Activated CD4-positive, CD25-positive, alpha-beta regulatory T cell treated with anti-CD3 and anti-CD28 coated beads, Interleukin-2, amount 50 U/mL, for 16 hours (primary cell): ENCODE data around the gene MUC2.

Experiments used
- DNase-seq: peaks from one replicate; pipeline ENCODE4 v3.0.0-alpha.2; 2020; ENCODE audit warnings: low read depth, low spot score

The MUC2 gene

DNA sequence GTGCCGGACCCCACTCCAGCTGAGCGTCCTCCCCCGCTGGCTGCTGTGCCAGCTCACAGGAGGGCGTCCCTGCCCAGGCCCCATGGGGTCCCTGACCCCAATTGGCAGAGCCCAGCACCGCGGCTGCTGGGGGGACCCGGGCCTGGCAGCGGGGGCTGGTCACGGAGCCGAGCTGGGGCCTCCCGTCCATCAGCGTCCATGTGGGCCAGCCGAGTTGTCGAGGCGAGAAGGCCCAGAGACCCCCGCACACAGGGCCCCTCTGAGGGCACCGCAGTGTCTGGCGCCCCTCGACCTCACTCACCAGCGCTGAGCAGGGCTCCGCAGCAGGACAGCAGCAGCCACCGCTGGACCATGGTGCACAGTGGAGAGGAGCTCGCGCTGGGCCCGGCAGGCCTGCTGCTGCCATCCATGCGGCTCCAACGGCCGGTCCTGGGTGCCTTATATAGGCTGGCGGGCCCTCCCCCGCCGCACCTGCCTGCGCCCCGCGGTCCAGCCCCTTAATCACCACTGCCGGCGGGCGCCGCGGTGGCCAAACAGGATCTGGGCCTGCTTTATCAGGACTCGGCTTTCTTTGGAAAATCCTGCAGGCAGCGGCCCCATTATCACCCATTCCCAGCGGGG lies 38.3 kb upstream of the MUC2 start, which contains the start of gene MUC6:
MUC6 (minus strand) TSS at position 416 of the 621 bp plus-strand sequence; CDS start at position 353, 63 bp downstream.
- DNase-seq: no peak

DNA sequence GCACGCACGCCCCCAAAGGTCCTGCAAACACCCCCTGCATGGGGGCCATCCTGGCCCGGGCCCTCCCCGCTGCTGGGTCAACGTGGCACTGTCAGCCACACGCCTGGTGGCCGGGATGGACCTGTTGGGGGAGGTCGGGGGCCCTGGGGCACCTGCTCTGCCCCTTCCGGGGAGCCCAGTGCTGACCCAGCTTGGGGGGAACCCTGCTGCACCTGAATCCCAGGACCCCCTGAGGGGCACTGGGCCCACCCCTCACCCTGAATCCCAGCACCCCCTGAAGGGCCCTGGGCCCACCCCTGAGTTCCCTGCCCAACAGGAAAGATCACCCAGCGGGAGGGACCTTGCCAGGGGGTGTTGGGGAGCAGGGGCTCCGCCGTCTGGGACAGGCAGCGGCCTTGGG lies 37.7 kb upstream of the MUC2 start:
- no peak for DNase-seq

DNA sequence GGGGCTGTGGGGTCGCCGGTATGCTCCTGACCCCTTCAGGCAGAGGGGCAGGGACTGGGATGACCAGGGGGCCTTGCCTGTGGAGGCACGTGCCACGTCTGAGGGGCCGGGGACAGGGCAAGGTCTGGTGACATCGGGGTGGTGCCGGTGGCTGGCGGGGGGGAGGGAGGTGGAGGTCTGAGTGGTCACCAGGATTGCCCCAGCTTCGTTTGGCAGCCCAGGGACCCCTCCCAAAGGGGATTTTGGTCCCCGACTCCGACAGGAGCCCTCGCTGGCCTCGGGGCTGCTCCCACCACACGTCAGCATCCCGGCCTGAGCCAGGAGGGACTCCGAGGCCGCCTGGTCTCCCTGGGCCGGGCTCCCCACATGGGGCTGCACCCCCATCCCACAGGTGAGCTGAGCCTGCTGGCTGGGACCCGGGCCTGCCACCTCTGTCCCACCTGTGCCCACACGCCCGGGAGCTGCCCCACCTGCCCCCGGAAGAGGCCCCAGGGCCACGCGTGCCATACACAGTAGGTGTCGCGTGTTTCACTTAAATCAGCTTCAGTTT lies 37.1 kb upstream of the MUC2 start:
- DNase-seq: no peak

DNA sequence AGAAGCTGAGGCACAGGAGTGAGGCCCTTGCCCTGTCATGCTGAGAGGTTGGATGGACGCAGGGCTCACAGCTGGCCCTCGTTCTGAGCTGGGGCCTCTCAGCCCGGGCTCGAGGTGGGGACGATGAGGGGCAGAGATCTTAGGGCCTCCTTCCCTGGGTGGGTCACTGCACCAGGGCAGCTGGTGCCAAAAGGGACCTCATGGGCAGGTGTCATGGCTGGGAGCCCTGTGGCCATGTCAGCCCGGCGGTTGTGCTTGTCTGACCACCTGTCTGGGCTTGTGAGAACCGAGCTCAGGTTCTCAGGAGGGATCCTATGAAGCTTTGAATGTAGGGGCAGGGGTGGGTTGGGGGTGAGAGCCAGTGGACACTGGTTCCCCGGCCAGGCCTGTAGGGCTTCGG lies 36.3 kb upstream of the MUC2 start:
- DNase-seq: no peak

DNA sequence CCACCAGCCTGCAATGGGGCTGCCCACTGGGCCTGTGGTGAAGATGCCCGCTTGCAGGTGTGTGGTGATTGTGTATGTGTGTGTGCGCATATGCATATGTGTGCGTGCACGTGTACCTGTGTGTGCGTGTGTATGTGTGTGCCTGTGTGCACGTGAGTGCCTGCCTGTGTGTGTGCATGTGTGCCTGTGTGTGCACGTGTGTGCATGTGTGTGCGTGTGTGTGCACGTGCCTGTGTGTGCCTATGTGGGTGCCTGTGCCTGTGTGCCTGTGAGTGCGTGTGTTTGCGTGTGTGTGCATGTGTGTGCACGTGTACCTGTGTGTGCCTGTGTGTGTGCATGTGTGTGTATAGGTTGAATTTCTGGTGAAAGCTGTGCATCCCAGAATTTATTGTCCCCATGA lies 35.8 kb upstream of the MUC2 start:
- DNase-seq: no peak

DNA sequence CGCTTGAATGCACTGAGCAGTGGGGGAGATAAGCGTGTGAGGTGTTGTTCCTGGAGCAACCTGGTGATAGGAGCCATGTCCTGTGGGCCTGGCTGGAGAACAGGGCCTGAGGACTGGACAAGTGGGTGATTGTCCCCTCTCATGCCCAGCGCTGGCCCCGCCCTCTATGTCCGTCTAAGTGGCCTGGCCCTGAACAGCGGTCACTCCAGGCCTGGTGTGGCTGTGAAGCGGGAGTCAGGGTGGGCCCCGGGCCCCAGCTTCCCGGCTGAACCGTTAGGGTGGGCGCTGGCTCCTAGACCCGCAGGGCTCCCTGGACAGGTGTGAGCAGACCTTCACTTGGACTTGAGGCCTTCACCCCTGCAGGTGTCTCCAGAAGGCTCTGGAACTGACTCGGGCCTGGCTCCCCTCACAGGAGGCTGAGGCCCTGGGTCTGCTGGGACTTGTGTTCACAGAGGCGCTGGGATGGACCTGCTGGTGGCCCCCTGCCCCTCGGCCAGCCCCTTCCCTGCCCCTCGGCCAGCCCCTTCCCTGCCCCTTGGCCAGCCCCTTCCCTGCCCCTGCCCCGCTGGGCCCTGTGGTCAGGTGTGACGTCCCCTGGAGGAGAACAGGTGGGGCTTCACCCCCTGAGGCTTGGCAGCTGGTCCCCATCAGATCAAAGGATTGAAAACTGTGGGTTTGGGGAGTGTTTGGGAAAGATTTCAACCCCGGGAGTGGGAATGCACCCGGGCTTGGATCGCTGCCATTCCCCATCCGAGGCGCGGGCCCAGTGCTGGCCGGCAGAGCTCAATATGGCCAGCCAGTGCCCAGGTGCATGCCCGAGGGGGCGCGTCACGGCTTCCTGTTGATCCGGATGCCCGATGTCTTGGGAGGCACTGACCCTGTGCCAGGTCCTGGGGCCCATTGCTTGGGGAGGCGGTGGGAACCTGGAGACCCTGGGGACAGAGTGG lies 34.9 kb upstream of the MUC2 start:
- no peak for DNase-seq

DNA sequence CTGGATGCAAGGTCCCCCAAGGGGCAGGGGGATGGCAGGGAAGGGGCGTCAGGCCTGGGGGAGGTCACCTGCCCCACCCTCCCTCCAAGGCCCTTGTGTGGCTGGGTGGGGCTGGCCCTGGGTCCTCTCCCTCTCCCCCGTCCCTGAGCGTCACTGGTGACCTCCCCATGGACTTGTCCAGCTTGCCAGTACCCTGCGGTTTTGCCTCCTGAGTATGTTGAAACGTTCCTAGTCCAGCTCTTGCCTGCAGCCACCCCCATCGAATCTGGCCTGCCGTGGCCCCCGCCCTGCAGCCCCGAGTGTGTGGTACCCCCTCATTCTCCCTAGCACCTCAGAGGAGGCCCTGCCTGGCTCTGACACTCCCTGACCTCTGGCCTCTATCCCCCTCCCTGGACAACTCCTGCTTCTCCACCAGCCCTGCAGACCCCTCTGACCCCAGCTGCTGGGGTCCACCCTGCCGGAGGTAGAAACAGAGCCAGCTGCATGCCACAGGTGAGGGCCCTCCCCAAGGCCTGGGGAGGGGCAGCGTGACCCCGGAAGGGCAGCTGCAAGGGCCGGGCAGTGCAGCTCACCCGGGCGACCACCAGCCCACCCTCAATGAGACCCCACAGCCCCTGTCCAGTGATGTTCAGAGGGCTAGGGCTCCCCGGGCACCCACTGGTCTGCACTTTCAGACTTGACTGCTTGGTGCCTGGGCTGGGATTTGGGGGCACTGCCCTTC lies 34.1 kb upstream of the MUC2 start:
- DNase-seq: no peak

DNA sequence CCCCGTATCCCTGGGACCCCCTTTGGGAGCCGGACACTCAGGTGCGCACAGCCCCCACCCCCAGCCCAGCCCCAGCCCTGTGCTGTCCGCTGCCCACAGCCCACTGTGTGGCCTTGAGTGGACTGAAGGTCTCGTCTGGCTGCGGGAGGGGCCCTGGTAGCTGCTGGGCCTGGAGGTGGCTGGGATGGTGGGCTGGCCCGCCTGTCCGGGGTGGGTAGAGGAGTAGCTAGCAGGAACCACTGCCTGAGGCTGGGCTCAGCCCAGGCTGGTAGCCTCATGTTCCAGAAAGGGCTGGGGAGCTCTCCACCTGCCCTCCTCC lies 33.6 kb upstream of the MUC2 start:
- no peak for DNase-seq

DNA sequence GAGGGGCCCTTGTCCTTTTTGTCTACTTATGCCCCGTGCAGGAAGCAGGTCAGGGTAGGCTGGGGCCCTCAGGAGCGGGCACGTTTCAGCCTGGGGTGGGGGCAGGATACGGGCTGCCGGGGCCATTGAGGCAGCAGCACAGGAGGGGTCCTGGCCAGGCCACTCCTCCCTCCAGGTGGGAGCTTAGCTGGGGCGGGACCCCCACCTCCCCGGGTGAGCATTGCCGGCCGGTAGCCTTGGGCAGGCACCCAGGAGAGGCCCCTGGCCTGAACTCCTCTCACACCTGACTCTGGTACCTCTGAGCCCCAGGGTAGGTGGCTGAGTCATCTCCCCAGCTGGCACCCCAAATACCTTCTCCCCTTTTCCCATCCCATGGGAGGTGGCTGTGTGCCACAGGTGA lies 33.2 kb upstream of the MUC2 start:
- DNase-seq: no peak

DNA sequence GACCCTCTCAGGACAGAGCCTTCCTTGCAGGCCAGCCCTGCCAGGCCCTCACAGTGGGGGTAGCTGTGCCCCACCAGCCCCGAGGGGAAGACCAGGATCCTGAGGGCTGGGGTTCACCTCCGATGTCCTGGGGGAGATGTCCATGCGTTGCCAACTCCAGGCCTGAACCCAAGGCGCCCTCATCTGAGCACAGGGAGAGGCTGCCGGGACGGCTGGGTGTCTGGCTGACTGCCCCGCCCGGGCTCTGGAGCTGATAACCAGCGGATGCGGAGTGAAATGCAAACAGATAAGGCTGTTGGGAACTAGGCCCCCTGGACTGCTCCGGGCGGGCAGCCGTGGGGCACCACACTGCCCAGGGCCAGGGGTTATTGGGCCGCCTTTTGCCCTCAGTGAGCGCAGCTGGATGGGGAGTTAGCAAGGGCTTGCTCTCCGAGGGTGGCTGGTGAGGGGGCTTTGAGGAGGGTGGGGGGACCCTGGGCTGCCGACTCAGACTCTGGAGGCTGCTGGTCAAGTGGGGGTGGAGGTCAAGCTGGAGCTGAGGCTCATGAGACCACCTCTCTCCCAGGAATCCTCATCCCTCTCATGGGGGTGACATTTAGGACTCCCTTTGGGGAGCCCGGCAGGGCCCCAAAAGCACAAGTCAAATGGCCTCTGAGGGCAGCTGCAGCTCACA lies 32.6 kb upstream of the MUC2 start:
- DNase-seq: no peak

DNA sequence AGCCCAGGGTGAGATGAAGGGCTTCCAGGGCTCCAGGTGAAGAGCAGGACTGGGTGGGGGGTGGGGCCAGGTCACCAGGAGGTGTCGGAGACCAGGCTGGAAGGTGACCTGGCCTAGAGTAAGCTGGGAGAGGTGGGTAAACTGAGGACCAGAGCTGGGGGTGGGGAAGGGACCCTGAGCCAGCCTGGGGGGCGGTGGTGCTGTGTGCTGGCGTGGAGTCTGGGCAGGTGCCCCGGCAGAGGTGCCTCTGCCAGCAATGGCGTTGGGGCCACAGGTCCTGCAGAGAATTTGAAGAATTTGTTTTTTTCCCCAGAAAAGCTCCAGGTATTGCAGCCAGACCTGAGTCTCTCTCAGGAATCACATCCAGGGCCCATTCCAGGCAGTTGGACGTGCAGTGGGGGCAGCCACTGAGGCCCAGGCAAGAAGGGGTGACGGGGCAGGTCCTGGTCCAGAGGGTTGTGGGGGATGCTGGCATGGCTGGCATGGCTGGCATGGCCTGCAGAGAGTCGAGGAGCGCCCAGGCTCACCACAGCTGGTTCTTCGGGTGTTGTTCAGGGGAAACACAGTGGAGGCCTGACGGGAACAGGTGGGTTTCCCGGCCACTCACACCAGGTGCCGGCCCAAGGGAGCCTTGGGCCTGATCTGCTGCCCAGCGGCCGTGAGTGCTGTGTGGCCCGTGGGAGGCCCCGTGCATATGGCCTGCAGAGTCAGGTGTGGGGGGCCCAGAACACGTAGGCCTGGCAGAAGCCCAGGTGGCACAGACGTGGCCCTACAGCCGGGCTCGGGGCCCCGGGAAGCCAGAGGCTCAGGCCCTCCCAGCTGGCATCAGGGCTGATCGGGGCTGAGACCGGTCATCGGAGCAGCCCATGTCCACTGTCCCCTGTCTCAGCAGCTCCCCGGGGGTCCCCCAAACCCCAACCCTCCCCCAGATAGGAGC lies 31.8 kb upstream of the MUC2 start:
- DNase-seq: no peak

DNA sequence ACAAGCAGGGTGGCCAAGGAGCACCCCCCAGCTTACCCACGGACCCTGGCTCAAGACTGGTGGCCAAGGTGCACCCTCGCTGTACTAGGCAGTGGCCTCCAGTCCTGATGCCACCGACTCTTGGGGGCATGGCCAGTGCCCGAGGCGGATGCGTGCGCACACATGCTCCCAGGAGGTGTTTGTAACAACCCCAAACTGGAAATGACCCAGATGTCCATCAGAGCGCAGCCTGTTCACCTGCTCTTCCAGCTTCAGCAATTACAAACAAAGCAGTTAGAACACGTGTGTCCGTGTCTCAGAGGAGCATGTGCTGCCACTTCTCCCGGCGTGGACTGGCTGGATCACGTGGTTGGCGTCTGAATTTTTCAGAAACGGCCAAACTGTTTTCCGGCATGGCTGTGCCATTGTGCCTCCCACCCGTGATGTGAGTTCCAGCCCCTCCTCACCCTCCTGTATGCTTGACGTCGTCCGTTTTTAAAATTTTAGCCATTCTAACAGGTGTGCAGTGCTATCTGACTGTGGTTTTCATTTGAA lies 31.0 kb upstream of the MUC2 start:
- DNase-seq: no peak

DNA sequence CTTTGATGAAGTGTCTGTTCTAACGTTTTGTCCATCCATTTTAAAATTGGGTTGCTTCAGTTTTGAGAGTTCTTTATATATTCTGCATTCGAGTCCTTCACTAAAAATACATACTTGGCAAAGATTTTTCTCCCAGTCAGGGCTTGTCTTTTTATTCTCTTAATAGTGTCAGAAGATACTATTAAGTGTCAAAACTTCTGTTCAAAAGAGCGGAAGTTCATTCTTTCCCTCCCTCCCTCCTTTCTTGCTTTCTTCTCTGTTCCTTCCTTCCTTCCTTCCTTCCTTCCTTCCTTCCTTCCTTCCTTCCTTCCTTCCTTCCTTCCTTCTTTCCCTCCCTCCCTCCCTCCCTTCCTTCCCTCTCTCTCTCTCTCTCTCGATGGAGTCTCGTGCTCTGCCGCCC lies 30.5 kb upstream of the MUC2 start:
- no peak for DNase-seq

DNA sequence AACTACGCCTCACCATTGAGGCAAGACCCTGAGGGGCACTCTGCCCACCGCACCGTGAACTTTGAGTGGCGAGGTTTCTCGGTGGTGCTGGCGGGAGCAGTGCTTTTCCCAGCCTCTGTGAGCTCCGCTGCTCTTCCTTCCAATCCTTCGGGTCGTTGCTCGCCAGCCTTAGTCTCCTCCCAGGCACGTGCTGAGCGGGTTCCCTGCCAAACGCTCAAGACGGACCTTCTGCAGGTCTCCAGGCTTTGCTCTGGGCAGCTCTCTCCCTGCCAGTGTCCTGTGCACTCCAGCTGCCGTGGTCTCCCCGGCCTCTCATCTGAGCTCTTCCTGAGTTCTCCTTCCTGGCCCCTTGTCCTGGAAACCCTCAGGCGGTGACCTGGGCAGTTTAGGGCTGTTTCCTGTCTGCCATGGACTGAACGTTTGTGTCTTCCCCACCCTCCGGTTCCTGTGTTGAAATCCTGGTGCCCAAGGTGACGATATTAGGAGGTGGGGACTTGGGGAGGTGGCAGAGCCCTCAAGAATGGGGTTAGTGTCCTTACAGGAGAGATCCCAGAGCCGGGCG lies 27.0 kb upstream of the MUC2 start:
- DNase-seq: no peak

DNA sequence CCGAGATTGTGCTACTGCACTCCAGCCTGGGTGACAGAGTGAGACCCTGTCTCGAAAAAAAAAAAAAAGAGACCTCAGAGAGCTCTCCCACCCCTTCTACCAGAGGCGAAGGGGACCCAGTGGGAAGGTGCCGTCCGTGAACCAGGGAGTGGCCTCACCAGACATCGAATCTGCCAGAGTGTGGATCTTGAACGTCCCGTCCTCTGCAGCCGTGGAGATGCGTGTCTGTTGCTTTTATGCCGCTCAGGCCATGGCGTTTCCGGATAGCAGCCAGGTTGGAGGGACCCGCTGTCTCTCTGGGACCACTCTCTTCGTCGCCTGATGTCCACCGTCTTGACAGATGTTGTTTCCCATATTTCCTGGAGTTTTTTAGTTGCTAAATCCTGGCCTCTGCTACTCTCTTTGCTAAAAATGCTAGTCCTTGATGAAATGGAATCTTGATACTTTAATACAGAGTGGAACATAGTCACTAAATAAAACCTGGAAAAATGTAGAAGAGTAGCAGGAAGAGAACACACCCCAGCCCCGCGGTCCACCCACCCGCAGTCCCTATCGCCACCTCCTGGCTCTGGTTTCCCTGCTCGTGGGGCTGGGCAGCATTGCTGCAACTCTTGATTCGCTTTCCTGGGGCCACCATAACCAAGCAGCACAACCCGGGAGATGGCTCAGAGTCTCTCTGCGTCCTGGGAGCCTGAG lies 26.2 kb upstream of the MUC2 start:
- no peak for DNase-seq

DNA sequence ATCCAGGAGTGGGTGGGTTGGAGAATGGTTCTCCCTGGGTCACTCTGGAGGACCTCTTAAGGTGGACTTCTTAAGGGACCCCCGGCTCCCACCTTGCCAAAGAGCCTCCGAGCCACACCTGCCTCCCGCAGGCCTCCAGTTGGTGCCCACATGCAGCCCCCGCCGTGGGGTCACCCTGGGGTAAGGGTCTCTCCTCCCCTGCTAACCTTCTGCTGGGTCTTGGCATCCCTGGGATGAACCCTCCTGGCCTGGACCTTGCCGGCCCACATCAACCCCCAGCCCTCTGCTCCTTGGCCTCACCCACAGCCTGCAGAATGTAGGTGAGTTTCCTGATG lies 25.6 kb upstream of the MUC2 start:
- DNase-seq: no peak

DNA sequence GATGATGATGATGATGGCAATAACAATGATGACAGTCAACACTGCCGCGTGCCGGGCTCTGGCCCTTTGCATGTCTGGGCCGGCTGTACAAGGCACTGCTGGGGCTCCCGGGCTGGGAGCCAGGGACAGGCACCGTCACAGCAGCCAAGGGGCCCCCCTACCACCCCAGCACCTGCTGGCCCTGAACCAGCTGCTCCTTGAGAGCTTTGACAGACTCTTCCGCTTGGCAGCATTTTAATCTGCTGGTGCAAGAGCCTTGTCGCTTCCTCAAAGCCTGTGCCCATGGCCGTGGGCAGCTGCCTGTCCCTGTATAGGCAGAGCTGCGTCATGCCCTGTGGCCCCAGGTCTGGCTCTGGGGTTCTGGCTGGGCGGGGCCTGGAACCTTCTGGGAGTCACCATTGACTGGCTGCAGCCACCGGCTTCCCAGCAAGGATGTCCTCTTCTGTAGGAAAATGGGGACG lies 25.2 kb upstream of the MUC2 start:
- DNase-seq: no peak

DNA sequence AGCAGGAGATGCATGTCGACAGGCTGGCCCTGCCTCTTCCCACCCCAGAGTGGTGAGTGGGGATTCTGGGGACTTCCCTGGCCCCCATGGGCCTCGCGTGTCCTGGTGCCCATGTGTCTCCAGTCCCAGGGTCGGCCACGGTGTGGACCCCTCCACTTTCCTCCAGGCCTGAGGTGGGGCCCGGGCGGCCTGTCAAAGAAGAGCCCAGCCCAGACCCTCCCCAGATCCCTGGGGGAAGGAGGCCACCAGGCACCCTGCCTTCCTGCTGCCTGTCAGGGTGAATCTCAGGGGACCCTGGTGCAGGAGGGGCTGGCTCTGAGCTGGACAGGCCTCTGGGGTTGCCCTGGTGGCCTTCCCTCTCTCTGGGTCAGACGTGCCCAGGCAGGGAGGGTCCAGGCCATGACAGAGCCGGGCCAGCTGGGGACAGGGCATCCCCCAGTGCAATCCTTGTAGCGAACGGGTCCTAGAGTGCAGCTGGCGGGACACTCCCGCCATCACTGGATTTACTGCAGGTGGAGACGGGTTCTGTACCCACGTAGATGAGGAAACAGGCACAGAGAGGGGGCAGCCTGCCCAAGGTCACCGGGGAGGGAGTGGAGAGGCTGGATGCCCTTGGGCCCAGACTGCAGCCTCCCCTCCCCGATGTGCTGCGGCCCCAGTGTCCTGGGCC lies 24.6 kb upstream of the MUC2 start:
- DNase-seq: no peak
